DMS53 treated with DMSO at 0.1 percent for 48 hours (cell line): Measurements from ENCODE around the gene CCDC88B.
A peak's percentile ranks its signal among the peaks of the same experiment; 100 is the strongest.
"Not testable (repeated sequence)": the region's sequence is repeated elsewhere in the genome, so short reads cannot be mapped to it uniquely, and the experiment has no call there.

ENCODE experiments used
- DNase-seq: peaks from one replicate; lab custom pipeline; 2025; ENCODE audit not compliant: unreplicated experiment; lab: John Stamatoyannopoulos, UW

The CCDC88B gene

GRCh38 chr11:64320556-64320955 is 19.4 kb upstream of the CCDC88B start:
- DNase-seq: no peak

GRCh38 chr11:64321026-64321425 is 19.0 kb upstream of the CCDC88B start:
- no peak for DNase-seq

DNA sequence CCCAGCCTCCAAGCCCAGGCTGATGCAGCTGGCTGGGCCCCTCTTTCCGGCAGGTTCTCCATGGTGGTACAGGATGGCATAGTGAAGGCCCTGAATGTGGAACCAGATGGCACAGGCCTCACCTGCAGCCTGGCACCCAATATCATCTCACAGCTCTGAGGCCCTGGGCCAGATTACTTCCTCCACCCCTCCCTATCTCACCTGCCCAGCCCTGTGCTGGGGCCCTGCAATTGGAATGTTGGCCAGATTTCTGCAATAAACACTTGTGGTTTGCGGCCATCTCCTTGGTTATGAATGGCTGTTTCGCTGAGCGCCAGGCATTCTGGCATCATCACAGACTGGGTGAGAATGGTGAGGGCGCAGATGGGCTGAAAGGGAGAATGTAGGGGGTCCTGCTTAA is 18.5 kb upstream of the CCDC88B start:
- no peak for DNase-seq

DNA sequence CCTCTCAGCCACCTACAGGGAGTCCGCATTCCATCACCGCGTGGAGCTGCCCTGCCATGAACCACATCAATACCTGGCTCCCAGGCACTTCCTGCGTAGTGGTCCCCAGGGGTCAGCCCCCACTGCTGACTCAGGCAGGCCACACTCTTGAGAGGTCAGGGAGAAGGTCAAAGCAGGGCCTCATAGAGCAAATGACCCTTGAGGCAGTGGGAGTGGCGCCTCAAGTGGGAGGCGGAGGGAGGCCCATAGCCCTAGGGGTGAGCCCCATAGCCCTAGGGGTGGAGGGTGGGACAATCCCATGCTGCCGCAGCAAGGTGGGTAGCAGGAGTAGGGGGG is 17.1 kb upstream of the CCDC88B start:
- DNase-seq: no peak

DNA sequence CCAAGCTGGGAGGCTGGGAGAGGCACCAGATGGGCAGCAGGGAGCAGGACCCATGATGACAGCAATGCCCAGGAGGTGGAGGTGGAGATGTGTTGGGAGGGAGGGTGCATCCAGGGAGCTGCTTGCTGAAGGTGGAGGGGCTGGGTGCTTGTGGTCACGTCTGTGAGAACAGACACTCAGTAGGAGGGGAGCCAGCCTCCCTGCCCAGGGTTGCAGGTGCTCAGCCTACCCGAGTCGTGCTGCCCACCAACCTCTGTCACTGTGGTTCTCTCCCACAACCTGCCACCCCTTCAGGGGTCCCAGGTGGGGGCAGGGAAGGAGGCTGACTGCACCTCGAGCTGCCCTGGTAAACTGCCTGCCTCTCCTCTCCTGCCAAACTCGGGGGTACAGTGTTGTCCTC is 16.6 kb upstream of the CCDC88B start:
- no peak for DNase-seq

GRCh38 chr11:64323984-64324383 is 16.0 kb upstream of the CCDC88B start:
- not testable (repeated sequence) for DNase-seq

DNA sequence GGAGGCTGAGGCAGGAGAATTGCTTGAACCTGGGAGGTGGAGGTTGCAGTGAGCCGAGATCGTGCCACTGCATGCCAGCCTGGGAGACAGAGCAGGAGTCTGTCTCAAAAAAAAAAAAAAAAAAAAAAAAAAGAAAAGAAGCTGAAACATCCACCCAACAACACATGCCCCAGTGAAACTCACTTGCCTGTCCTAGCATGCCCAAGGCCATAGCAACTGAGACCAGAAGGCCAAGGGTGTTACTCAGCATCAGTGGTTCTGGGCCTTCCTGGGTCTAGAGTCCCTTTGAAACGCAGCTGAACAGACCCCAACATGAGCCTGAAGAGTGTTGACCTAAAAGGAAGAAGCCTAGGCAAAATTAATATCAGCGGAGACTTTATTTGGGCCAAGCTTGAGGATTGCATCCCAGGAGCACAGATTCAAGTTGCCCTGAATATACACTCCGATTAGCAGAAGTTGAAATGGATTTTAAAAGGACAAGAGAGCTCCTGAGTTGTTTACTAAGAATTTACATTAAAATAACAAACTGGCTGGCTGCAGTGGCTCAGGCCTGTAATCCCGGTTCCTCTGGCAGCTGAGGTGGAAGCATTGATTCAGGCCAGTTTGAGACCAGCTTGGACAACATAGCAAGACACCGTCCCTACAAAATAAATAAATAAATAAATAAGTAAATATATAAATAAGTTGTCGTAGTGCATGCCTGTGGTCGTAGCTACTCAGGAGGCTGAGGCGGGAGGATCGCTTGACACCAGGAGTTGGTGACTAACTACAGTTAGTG is 15.1 kb upstream of the CCDC88B start:
- DNase-seq: no peak

GRCh38 chr11:64327375-64327774 is 12.6 kb upstream of the CCDC88B start:
- DNase-seq: no peak

DNA sequence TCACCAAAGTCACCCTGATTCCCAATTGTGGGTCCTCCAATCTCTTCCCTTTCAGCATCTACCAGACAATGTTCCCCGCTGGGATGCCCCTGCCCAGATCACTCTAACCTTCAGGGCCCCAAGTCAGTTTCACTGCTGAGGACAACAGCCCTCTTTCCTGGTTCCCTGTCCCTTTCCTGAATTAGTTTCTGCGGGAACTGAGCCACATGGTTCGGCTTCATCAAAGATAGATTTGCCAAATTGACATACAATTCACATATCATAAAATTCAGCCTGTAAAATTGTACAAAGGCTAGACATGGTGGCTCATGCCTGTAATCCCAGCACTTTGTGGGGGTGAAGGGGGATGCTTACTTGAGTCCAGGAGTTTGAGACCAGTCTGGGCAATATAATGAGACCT is 12.0 kb upstream of the CCDC88B start:
- DNase-seq: no peak

- DNase-seq: no peak
These were observed 9.1 kb upstream of the CCDC88B start for GRCh38 chr11:64330888-64331287.

DNA sequence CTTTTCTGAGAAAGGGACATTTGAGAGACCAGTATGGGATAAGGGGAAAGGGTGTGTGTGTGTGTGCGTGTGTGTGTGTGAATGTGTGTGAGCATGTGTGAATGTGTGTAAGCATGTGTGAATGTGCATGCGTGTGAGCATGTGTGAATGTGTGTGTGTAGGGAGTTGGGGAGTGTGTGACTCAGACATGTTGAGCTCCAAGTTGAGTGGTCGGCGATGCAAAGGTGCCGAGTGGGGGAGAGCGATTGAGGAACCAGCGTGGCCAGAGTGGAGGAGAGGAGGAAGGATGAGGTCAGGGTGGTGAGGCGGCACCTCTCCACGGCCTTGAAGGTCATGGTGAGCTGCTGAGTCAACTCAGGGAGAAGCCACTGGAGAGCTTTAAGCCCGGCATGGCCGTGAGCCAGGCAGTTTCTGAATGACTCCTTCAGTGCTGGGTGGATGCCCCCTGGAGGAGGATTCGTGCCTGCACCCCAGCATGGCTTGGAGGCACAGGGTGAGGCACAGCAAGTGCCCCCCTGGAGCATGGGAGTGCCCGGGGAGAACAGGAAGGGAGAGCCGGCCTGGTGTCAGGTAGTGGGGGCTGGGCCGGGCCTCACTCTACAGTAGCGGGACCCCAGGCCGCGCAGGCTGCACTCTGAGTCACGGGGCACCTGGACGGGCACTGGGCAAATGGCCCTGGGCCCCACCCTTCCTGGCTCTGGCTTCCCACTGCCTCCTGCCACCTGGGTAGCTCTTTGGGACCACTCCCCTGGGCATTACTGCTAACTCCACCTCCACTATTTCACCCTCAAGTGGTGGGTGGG is 8.2 kb upstream of the CCDC88B start:
- peak; percentile 66 for DNase-seq

GRCh38 chr11:64333556-64333955 is 6.4 kb upstream of the CCDC88B start:
- DNase-seq: no peak

GRCh38 chr11:64334764-64335735 is 5.0 kb upstream of the CCDC88B start:
- DNase-seq: peak; percentile 92

GRCh38 chr11:64337538-64338249 is 2.3 kb upstream of the CCDC88B start:
- DNase-seq: no peak

DNA sequence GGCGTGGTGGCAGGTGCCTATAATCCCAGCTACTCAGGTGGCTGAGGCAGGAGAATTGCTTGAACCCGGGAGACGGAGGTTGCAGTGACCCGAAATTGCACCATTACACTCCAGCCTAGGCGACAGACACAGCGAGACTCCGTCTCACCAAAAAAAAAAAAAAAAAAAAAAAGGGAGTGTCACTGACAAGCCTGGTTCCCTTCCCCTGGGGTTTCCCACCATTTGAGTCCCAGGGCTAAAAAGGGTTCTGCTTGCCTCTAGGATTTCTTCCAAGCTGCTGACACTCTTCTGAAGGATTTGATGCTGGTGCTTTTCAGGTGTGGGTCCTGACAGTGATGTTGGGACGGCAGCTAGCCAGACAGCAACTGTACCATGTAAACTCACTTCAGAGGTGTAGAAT is 1.3 kb upstream of the CCDC88B start:
- no peak for DNase-seq

DNA sequence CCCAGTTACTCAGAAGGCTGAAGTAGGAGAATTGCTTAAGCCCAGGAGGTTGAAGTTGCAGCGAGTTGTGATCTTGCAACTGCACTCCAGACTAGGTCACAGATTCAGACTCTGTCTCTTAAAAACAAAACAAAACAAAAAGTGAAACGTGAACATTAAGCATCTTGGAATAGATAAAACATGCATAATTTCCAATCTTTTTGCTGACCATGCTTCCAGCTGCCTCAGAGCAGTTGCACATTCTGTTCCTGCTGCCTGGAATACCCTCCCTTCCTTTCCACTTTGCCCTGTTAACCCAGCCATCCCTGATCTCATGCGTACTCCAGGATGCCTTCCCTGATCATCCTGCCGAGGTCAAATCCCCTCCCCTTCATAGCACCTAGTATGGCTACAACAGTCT is 718 bp upstream of the CCDC88B start:
- DNase-seq: no peak

DNA sequence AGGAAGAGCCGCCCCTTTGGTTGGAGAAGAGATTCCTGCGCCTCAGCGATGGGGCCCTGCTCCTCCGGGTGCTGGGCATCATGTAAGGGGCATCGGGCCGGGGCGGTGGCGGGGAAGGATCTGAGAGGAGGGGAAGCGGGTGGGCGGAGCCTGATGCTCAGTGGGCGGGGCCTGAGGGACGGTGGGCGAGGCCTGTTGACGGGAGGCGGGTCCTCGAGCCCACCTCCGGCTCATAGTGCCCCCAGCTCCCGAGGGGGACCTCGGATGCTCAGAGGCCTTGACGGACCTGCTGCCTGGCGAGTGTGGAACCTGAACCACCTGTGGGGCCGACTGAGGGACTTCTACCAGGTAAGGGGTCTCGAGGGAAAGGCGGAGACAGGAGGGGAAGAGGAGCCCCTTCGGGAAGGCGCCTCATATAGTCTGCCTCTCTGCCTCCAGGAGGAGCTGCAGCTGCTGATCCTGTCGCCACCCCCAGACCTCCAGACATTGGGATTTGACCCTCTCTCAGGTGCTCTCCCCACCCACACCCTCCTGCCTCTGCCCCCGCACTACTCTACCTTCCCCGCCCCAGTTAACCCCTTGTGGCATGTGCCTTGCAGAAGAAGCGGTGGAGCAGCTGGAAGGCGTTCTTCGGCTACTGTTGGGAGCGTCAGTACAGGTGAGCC is 799 bp downstream of the CCDC88B start:
- no peak for DNase-seq

DNA sequence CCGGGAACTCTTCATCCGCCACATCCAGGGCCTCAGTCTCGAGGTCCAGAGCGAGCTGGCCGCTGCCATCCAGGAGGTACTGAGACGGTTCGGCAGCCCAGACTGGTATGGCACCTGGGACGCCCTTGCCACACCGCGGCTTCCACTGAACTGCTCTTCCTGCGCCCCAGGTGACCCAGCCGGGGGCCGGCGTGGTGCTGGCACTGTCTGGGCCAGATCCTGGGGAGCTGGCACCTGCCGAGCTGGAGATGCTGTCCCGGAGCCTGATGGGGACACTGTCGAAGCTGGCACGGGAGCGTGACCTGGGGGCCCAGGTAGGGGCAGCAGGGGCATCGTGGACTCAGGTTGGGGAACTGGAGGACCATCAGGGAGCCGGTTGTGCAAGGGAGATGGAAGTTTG is 1.4 kb downstream of the CCDC88B start:
- DNase-seq: no peak

DNA sequence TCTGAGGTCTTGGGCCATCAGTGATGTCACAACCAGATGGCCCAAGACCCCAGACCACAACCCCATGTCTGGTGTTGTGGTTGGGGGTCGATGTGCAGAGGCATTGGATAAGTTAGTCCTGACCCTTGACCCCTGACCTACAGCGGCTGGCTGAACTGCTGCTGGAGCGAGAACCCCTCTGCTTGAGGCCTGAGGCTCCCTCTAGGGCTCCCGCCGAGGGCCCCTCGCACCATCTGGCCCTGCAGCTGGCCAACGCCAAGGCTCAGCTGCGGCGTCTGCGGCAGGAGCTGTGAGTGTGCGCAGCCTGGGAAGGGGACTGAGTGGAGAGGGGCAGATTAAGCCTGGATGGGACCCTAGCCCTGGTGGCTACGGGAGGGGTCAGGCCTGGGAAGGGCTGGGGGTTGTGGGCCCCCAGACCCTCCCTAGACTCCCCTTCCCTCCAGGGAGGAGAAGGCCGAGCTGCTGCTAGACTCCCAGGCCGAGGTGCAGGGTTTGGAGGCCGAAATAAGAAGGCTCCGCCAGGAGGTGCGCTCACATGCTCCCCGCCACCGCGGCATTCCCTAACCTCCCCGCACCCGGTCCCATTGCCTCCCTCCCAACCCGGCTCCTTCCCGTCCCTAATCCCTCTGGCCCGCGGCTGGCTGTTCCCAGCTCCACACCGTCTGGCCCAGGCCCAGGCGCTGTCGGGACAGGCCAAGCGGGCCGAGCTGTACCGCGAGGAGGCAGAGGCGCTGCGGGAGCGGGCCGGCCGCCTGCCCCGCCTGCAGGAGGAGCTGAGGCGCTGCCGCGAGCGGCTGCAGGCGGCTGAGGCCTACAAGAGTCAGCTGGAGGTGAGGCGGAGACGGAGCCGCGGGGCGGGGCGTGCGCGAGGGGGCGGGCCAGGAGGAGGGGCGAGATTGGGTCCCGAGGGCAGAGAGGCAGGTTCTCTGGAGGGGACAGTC is 2.1 kb downstream of the CCDC88B start:
- DNase-seq: peak; percentile 82
